ENCODE measurements around the gene MRPS33. TPM values are rescaled to one million over a fixed set of nuclear protein-coding genes. Genes with fewer than 3 reads are reported as not detected.

MRPS33 gene
- total and polyA plus RNA-seq, 2 of the 13 experiments (the other 11 are each of a cell fraction or from before 2014, with no cell fraction given), result 50.9 to 91.0 TPM

DNA sequence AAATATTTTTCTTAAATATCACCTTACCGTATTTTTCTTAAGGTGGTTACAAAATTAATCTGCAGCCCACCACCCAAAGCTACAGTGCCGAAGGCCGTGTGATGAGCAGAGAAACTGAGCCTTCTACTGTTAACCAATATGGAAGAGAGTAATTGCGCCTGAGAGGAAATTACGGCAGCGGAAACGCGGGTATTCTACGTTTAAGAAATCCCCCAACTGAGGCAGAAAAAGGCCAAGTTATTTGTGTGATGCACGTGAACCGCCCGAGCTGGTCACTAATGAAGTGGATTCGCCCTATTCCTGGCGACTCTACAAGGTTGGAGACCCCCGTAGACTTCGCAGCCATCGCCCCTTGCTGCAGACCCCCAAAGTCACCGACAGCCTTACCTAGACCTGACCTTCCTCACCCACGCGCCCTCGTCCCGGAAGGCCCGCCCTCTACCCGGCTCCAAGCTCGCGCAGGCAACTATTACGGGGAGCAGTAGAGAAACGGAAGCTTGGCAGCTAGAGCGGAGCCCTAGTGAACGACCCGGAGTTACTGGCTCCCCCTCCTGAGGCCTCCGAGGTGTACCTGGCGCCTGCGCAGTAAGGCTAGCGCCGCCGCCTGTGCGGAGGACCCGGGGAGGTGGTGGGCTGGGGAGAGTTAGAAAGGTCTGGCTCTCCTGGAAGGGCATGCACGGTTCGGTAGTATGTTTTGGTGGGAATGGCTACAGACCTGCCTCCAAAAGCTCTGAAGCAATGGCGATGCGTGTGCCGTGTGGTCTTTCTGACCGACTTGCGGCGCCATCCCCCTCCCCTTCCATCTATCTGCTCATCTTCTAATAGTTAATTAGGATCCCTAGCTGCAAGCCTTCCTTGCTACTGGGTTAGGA lies at the start of gene MRPS33 (continued):
- TF ChIP-seq, protein P1, sequence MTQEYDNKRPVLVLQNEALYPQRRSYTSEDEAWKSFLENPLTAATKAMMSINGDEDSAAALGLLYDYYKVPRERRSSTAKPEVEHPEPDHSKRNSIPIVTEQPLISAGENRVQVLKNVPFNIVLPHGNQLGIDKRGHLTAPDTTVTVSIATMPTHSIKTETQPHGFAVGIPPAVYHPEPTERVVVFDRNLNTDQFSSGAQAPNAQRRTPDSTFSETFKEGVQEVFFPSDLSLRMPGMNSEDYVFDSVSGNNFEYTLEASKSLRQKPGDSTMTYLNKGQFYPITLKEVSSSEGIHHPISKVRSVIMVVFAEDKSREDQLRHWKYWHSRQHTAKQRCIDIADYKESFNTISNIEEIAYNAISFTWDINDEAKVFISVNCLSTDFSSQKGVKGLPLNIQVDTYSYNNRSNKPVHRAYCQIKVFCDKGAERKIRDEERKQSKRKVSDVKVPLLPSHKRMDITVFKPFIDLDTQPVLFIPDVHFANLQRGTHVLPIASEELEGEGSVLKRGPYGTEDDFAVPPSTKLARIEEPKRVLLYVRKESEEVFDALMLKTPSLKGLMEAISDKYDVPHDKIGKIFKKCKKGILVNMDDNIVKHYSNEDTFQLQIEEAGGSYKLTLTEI (CRISPR knock-in tag; conservative IDR thresholded peaks at IDR 0.05), result no peak
- no peak for TF ChIP-seq DPF2 (CRISPR knock-in tag; IDR thresholded peaks at IDR 0.05; ENCODE audit: borderline replicate concordance, low read depth)
- TF ChIP-seq DNMT1 (CRISPR knock-in tag; IDR thresholded peaks at IDR 0.05), result no peak
- TF ChIP-seq MAF1 (CRISPR knock-in tag; IDR thresholded peaks at IDR 0.05; ENCODE audit: borderline replicate concordance), result peak; percentile 86; the same call in 1 of the 2 replicates
- TF ChIP-seq, protein P2, sequence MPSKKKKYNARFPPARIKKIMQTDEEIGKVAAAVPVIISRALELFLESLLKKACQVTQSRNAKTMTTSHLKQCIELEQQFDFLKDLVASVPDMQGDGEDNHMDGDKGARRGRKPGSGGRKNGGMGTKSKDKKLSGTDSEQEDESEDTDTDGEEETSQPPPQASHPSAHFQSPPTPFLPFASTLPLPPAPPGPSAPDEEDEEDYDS (CRISPR knock-in tag; IDR thresholded peaks at IDR 0.05), result peak; percentile 70; the same call in 1 of the 2 replicates
- TF ChIP-seq SIN3B (IDR thresholded peaks at IDR 0.05; ENCODE audit: low read length), result peak; percentile 53; the same call in 1 of the 2 replicates
- TF ChIP-seq, protein P3, sequence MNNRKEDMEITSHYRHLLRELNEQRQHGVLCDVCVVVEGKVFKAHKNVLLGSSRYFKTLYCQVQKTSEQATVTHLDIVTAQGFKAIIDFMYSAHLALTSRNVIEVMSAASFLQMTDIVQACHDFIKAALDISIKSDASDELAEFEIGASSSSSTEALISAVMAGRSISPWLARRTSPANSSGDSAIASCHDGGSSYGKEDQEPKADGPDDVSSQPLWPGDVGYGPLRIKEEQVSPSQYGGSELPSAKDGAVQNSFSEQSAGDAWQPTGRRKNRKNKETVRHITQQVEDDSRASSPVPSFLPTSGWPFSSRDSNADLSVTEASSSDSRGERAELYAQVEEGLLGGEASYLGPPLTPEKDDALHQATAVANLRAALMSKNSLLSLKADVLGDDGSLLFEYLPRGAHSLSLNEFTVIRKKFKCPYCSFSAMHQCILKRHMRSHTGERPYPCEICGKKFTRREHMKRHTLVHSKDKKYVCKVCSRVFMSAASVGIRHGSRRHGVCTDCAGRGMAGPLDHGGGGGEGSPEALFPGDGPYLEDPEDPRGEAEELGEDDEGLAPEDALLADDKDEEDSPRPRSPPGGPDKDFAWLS (CRISPR knock-in tag; IDR thresholded peaks at IDR 0.05; ENCODE audit: borderline replicate concordance), result no peak
- TF ChIP-seq, protein P4, sequence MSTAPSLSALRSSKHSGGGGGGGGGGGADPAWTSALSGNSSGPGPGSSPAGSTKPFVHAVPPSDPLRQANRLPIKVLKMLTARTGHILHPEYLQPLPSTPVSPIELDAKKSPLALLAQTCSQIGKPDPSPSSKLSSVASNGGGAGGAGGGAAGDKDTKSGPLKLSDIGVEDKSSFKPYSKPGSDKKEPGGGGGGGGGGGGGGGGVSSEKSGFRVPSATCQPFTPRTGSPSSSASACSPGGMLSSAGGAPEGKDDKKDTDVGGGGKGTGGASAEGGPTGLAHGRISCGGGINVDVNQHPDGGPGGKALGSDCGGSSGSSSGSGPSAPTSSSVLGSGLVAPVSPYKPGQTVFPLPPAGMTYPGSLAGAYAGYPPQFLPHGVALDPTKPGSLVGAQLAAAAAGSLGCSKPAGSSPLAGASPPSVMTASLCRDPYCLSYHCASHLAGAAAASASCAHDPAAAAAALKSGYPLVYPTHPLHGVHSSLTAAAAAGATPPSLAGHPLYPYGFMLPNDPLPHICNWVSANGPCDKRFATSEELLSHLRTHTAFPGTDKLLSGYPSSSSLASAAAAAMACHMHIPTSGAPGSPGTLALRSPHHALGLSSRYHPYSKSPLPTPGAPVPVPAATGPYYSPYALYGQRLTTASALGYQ (CRISPR knock-in tag; IDR thresholded peaks at IDR 0.05), result peak; percentile 63; the same call in 1 of the 2 replicates
- TF ChIP-seq ZNF788 (CRISPR knock-in tag; IDR thresholded peaks at IDR 0.05; ENCODE audit: borderline replicate concordance), result peak; percentile 95
- TF ChIP-seq HOXD1 (CRISPR knock-in tag; IDR thresholded peaks at IDR 0.05), result 0 out of 2 replicates have a peak, but pooled peaks have one; percentile 61
- TF ChIP-seq, protein P5, sequence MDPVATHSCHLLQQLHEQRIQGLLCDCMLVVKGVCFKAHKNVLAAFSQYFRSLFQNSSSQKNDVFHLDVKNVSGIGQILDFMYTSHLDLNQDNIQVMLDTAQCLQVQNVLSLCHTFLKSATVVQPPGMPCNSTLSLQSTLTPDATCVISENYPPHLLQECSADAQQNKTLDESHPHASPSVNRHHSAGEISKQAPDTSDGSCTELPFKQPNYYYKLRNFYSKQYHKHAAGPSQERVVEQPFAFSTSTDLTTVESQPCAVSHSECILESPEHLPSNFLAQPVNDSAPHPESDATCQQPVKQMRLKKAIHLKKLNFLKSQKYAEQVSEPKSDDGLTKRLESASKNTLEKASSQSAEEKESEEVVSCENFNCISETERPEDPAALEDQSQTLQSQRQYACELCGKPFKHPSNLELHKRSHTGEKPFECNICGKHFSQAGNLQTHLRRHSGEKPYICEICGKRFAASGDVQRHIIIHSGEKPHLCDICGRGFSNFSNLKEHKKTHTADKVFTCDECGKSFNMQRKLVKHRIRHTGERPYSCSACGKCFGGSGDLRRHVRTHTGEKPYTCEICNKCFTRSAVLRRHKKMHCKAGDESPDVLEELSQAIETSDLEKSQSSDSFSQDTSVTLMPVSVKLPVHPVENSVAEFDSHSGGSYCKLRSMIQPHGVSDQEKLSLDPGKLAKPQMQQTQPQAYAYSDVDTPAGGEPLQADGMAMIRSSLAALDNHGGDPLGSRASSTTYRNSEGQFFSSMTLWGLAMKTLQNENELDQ (CRISPR knock-in tag; IDR thresholded peaks at IDR 0.05; ENCODE audit: borderline replicate concordance), result no peak
- no peak for TF ChIP-seq HDAC2 (CRISPR knock-in tag; IDR thresholded peaks at IDR 0.05)
- TF ChIP-seq ZNF569 (CRISPR knock-in tag; IDR thresholded peaks at IDR 0.05; ENCODE audit: borderline replicate concordance), result no peak
- TF ChIP-seq ZSCAN25 (CRISPR knock-in tag; IDR thresholded peaks at IDR 0.05), result peak; percentile 62; the same call in 1 of the 2 replicates
- TF ChIP-seq, protein P6, sequence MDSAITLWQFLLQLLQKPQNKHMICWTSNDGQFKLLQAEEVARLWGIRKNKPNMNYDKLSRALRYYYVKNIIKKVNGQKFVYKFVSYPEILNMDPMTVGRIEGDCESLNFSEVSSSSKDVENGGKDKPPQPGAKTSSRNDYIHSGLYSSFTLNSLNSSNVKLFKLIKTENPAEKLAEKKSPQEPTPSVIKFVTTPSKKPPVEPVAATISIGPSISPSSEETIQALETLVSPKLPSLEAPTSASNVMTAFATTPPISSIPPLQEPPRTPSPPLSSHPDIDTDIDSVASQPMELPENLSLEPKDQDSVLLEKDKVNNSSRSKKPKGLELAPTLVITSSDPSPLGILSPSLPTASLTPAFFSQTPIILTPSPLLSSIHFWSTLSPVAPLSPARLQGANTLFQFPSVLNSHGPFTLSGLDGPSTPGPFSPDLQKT (CRISPR knock-in tag; IDR thresholded peaks at IDR 0.05; ENCODE audit: borderline replicate concordance), result peak; percentile 66; the same call in 1 of the 2 replicates
- no peak; the same call in 1 of the 2 replicates for TF ChIP-seq SOX13 (IDR thresholded peaks at IDR 0.05)
- peak in 1 of 2 experiments; percentile 44; a peak in 2 of 4 replicates for TF ChIP-seq SOX13 (CRISPR knock-in tag; conservative IDR thresholded peaks at IDR 0.05 in 1 of 2, IDR thresholded peaks at IDR 0.05 in 1 of 2)
- peak; percentile 23; the same call in 1 of the 2 replicates for TF ChIP-seq ZNF331 (CRISPR knock-in tag; IDR thresholded peaks at IDR 0.05)

All from HepG2 (cell line).